IPS-11a (cell line): ENCODE data around the gene RFTN1.
A peak's percentile ranks its signal among the peaks of the same experiment; 100 is the strongest.

Experiments used
- H3K4me3 ChIP-seq: one replicate; pipeline ENCODE4 v1.5.1; 2013; ENCODE audit warnings: low read depth, low read length, control low read depth

The RFTN1 gene, protein sequence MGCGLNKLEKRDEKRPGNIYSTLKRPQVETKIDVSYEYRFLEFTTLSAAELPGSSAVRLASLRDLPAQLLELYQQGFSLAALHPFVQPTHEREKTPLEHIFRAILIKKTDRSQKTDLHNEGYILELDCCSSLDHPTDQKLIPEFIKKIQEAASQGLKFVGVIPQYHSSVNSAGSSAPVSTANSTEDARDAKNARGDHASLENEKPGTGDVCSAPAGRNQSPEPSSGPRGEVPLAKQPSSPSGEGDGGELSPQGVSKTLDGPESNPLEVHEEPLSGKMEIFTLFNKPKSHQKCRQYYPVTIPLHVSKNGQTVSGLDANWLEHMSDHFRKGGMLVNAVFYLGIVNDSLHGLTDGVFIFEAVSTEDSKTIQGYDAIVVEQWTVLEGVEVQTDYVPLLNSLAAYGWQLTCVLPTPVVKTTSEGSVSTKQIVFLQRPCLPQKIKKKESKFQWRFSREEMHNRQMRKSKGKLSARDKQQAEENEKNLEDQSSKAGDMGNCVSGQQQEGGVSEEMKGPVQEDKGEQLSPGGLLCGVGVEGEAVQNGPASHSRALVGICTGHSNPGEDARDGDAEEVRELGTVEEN

DNA sequence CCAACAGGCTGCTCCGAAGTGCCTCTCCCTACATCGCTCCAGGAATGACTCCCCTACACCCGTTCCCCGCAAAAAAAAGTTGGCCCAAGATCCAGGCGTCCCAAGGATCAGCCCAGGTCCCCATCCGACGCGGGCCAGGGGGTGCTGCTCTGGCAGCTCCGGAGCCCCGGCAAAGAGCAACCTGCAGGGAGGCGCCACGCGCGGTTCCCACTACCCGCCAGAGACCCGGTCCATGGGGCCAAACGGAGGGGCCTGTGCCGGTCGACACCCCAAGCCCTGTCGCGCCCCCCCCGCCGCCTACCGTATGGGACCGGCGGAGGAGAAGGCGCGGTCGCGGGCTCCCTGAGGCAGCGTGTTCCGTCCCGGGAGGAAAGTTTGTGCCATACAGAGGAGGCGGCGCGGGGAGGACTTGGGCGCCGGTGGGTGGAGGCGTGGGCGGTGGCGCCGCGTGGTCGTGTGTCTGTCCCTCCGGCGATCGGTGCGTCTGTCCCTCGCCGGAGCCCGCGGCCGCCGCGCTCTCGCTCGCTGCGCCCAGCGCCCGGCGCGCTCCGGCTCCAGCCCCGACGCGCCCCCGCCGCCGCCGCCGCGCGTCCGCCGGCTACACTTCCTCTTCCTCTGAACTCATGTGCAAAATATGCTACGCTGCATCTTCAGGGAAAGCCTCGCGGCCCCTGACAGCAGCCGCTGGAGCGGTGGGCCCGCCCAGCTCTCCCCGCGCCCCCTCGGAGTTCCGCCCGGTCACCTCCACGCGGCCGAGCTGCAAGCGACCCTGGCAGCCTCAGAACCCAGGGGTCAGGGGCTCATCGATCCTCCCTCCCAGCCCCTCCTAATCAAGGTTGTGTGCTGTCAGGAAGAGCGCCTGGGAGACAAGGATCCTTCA is at the start of gene RFTN1:
RFTN1 (minus strand) TSS at position 559 of the 880 bp plus-strand sequence. CDS start 19,830 bp downstream, outside the sequence.
- peak within 1 kb of the TSS; percentile 62 for H3K4me3 ChIP-seq

DNA sequence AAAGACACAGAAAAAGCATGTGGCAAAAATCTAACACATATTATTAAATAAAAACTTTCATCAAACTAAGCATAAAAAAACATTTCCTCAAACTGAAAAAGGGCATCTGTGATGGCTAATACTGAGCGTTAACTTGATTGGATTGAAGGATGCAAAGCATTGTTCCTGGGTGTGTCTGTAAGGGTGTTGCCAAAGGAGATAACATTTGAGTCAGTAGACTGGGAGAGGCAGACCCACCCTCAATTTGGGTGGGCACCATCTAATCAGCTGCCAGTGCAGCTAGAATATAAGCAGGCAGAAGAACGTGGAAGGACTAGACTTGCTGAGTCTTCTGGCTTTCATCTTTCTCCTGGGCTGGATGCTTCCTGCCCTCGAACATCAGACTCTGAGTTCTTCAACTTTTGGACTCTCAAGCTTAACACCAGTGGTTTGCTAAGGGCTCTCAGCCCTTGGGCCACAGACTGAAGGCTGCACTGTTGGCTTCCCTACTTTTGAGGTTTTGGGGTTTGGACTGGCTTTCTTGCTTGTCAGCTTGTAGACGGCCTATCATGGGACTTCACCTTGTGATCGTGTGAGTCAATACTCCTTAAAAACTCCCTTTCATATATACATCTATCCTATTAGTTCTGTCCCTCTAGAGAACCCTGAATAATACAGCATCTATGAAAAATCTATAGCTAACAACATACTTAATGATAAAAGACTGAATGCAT is 46.3 kb upstream of the RFTN1 start:
- H3K4me3 ChIP-seq: no peak overlapping the region

DNA sequence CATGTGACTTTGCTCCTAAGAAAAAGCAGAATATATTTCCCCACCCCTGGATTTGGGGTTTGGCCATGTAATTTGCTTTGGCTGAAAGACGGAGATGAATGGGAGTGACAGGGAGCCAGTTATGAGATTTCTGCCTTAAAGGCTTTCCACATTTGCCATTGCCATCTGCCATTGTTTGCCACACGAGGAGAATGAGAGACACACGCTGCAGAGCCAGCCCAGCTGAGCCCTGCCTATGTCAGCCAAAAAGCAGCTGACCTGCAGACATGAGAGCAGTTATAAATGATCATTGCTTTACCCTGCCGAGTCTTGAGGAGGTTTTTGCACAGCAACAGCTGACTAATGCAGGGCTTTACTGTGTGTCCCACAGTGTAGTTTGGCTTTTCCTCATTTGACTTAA is 40.6 kb upstream of the RFTN1 start:
- H3K4me3 ChIP-seq: no peak overlapping the region

DNA sequence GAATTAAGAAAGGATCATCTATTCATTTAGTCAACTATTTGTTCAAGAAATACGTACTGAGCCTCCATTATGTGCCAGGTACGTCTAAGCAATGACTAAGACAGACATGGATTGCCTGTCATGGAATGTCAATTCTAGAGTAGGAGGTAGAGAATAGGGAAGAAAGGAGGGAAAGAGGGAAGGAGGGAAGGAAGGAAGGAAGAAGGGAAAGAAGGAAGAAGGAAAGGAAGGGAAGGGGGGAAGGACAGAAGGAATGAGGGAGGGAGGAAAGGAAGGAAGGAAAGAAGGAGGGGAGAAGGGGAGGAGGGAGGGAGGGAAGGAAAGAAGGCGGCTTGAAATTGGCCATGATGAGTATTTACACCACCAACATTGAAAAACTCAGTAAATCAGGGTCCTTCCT is 39.3 kb upstream of the RFTN1 start:
- no peak overlapping the region for H3K4me3 ChIP-seq

DNA sequence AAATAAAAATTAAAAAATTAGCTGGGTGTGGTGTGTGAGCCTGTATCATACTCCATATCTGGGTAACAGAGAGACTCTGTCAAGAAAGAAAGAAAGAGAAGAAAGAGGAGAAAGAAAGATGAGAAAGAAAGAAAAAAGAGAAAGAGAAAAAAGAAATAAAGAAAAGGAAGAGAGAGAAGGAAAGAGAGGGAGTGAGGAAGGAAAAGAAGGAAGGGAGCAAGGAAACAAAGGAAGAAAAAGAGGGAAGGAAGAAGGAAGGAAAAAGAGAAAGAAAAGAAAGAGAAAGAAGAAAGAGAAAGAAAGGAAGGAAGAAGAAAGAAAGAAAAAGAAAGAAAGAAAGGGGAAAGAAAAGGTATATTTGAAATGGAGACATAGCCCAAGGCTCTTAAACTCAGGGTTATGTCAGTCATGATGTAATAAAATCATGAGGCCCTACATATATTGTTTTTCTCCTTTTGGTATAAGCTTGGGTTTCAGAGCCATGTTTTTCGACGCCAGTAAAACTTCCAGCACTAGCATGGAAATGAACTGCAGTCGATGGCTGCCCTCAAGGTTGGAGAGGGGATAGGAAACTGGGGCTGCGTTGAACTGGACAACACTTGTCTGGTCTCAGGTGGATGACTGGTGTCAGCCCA is 38.0 kb upstream of the RFTN1 start:
- no peak overlapping the region for H3K4me3 ChIP-seq

DNA sequence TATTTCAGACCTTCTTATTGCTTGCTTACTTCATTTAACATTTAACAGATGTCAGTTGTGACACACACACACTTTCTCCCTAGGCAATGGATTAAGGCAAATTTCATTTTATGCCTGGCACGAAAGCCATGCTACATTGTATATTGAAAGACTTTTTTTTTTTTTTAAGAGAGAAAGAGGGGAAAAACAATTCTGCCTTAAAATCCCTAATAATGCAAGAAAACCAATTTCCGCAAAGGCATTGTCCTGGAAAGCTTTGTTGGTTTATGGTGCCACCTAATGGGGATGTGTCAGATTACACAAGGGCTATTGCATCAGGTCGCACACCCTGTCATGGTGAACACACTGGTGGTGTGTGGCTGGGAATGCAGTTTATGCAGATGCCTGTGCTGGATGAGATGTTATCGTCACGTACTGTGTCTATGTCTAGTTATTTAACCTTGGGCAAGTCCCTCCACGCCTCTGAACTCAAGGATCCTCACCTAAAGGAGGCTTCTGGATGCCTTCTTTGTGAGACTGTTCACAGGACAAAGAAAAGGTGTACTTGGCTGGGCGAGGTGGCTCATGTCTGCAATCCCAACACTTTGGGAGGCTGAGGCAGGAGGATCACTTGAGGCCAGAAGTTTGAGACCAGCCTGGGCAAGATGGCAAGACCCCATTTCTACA is 37.3 kb upstream of the RFTN1 start:
- H3K4me3 ChIP-seq: no peak overlapping the region

DNA sequence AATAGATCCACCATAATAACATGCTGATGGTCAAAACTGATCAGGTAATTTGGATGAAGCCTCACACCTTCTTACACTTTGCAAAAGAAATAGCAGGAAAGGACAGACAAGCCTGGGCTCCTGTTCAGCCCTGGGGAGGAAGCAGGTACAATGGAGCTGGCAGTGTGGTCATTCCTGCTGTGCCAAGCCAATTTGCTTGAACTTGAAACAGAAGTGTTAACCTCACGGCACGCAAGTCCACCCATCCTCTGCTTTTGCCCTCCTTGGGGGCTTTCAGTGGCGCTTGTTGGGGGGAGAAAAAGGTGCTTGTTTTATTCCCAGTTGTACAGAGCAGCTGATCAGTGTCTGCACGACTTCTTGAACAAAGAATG is 36.8 kb upstream of the RFTN1 start:
- H3K4me3 ChIP-seq: no peak overlapping the region

DNA sequence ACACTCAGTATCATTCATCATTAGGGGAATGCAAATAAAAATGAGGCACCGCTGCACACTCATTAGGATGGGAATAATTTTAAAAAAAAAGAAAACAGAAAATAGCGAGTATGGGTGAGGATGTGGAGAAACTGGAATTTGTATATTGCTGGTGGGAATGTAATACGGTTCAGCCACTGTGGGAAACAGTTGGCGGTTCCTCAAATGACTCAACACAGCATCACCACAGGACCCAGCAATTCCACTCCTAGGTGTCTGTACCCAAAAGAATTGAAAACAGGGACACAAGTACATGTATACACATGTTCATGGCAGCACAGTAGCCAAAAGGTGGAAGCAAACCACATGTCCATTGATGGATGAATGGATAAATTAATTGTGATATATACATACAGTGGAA is 35.2 kb upstream of the RFTN1 start:
- no peak overlapping the region for H3K4me3 ChIP-seq

DNA sequence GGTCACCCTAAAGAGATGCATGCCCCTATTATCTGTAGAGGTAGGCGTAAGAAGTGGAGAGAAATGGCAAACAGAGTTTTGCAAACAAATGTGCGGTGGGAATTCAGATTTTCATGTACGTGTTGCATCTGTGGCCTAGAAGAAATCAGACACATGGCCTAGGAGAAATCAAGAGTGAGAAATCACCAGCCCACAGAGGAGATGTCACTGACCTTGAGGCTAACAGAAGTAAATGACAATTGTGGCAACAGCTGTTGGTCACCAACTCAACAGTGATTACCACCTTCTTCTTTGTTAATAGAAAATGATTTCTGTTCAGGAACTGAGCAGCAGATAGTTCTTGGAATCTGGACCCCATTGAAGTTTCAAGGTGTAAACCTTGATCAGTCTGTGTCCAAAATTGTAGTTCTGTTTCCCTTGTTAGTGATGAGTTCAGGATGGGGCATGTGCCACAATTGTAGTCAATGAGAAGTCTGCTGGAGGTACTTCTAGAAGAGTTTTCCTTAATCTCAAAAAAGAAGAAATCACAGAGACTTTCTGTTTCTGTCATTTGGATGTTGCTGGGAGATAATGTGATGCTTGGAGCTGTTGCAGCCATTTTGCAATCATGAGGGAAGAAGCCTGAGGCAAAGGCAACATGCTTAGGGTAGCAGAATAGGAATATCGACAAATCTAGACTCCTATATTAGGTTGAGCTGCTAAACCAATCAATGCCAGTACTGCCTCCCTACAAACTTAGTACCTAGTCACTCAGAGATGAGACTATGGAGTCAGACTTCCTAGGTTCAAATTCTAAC is 34.3 kb upstream of the RFTN1 start:
- no peak overlapping the region for H3K4me3 ChIP-seq

DNA sequence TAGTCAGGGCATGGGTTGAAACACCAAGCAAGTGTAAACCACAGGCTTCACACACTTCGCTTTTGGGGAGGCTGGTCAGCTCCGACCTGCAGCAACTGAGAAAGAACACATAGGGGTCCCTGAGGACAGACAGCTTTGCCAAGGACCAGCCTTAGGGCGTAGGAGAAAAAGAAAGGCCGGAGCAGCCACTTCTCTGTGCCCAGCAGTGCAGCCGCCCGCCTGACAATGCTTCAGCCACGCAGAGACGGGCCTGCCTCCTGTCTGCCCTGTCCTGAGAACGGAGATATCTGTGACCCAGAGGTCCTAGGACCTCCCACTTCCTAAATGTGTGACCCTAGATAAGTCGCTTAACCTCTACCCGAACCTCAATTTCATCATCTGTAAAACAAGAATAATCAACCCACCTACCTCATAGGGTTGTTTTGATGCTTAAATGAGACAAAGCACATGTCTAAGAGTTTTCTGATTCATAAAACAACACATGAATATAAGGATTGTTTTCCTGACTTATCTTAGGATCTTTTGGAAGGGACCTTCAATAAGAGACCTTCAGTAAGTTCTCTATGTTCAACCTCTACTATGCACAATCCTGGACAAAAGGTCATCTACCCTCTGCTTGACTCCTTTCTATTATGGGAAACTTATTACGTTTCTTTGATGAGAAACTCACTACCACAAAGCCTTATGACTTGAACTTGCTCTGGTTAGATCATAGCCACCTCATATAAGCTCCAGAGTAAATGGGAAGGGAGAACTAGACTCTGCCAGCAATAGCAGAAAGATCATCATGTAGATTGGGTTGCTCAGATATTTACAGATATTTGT is 32.9 kb upstream of the RFTN1 start:
- H3K4me3 ChIP-seq: no peak overlapping the region

DNA sequence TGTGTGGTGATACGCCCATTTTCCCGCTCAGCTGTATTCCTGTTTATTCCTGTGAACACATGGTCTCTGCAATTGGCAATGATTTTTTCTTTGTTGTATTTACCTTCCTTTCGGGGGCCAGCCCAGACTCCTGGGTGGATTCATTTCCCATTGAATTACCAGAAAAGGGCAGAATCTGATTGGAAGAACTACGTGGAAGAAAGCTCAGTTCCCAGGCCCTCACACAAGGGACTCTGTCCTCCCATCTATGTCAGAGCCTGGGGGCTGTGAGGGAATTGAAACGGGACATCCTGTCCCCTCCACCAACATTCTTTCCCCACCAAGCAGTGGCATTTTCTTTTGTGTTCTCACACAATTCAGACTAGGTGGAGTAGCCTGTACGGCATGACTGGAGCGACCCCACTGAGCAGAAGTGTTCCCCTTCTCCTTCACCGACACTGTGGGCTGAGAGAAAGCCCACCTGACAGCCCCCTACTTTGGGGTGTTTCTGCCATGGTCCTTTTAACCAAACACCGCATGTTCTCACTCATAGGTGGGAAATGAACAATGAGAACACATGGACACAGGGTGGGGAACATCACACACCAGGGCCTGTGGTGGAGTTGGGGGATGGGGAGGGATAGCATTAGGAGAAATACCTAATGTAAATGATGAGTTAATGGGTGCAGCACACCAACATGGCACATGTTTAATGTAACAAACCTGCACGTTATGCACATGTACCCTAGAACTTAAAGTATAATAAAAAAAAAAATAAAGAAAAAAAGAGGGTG is 32.1 kb upstream of the RFTN1 start:
- H3K4me3 ChIP-seq: no peak overlapping the region

DNA sequence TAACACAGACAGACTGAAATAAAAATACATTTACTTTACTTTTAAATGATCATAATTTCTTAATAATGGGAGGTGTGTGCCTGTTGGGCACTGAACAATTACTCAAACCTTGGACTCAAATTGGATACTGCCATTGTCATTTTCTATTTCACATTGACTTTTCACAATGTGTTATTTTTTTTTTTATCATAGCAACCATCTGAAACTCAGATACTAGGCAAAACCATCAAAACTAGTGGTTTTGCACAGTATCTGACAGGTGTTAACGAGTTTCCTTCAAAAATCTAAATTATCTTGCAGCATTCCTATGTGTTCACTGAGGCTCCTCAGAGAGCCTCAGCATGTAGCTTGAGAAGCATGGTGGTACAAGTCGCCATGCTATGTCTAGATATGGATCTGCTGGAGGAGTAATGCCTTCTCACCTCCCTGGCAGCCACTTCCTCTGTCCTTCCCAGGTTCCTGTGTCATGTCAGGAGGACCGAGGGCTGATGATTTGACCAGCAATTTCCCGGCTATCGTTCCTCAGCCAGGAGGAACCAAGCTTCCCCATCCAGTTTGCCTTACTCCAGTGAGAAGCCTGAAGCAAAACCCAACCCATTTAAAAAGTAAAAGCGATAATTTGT is 29.9 kb upstream of the RFTN1 start:
- H3K4me3 ChIP-seq: no peak overlapping the region

DNA sequence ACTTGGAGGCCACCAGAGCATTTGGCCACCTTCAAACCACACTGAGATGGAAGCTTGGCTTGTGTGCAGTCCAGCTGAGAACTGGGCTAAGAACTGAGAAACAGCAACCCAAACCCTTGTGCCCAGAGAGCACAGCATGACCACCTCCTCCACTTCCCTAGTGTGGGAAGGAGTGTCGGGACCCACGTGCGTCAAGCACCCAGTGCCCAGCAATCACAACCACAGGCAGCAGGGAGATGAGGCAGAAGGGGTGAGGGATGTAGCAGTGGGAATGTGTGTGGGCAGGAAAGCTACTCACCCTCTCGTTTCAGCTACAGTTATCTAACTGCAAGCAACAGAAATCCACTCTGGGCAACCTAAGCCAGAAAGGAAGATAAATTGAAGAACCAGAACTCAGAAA is 25.0 kb upstream of the RFTN1 start:
- H3K4me3 ChIP-seq: no peak overlapping the region

DNA sequence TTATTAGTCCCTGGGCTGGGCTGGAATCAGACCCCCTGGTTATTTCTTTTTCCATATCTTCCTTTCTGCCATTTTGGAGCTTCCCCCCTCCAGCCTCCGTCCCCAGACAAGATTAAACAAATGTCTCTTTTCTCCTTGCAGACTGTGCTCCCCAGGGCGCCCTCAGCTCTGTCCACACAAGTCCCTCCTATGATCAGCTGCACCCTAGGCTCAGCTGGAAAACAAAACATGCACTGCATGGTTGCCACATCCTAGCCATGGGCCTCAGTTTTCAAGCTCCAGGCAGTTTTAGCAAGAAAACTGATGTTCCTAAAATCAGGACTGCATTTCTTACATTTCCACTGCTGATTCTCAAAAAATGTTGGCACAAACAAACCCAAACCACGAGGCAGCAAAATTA is 23.5 kb upstream of the RFTN1 start:
- no peak overlapping the region for H3K4me3 ChIP-seq

DNA sequence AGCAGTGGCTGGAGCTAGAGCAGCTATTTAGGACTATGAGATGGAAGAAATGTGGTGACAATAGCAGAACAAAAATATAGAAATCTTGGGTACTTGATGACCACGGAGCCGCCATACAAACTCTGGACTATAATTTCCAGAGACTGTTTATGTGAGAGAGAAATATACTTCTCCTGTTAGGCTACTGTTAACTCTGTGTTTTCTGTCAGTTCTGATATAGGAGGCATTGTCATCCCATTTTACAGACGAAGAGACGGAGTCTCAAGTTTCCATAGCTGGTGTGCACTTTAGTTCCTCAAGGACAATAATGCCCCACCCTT is 22.8 kb upstream of the RFTN1 start:
- no peak overlapping the region for H3K4me3 ChIP-seq

DNA sequence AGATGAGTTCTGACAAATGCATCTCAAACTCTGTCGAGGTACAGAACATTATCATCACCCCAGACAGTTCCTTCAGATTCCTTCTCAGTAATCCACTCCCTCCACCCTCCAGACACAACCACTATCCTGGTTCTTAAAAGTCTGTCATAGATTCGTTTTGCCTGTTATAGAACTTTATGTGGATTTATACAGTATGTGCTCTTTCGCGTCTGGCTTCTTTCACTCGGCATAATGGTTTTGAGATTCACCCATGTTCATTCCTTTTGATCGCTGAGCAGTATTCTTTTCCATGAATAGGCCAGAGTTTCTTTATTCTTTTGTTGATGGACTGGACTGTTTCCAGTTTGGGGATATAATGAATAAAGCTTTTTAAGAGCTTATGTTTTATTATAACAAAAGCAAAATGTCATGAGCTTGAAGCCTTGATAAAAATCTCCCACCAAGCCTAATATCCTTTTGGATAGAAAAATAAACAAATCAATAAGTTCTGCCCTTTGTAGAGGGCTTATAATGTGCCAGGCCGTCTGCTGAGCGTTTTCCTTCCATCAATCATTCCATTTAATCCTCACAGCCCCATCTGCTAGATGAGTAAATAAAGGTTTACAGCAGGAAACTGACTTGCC is 21.3 kb upstream of the RFTN1 start:
- H3K4me3 ChIP-seq: no peak overlapping the region
